ENCODE measurements around the gene KRTAP2-3.
"Not testable (repeated sequence)": the region's sequence is repeated elsewhere in the genome, so short reads cannot be mapped to it uniquely, and the experiment has no call there.

- TF ChIP-seq, protein P1, sequence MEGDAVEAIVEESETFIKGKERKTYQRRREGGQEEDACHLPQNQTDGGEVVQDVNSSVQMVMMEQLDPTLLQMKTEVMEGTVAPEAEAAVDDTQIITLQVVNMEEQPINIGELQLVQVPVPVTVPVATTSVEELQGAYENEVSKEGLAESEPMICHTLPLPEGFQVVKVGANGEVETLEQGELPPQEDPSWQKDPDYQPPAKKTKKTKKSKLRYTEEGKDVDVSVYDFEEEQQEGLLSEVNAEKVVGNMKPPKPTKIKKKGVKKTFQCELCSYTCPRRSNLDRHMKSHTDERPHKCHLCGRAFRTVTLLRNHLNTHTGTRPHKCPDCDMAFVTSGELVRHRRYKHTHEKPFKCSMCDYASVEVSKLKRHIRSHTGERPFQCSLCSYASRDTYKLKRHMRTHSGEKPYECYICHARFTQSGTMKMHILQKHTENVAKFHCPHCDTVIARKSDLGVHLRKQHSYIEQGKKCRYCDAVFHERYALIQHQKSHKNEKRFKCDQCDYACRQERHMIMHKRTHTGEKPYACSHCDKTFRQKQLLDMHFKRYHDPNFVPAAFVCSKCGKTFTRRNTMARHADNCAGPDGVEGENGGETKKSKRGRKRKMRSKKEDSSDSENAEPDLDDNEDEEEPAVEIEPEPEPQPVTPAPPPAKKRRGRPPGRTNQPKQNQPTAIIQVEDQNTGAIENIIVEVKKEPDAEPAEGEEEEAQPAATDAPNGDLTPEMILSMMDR (IDR thresholded peaks at IDR 0.05): not testable (repeated sequence)
- TF ChIP-seq POLR2A (IDR thresholded peaks at IDR 0.05): not testable (repeated sequence)
Measured at GRCh38 chr17:41054556-41054955, 5.4 kb downstream of the KRTAP2-3 start.
